NCI-H2107 (cell line): ENCODE data around the gene PRKACA.

Experiments
- DNase-seq: peaks from one replicate; lab custom pipeline; 2025; lab: John Stamatoyannopoulos, UW

Gene PRKACA

DNA sequence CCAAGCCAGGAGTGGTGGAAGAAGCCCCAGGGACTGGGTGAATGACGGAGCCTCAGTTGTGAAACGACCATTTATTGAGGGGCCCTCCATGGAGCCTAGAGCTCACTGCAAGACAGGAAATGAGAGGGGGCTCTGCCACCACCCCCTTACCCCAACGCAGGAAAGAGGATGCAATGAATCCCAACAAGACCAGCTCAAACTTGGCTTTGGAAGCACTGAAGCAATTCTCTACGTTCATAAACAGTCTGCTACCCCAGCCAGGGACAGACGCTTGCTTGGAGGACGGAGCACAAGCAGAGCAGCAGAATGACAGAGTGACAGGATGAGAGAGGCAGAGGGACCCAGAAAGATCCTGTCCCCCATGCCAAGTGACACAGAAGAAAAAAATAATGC lies 1.0 kb downstream of the PRKACA start:
- no peak for DNase-seq

DNA sequence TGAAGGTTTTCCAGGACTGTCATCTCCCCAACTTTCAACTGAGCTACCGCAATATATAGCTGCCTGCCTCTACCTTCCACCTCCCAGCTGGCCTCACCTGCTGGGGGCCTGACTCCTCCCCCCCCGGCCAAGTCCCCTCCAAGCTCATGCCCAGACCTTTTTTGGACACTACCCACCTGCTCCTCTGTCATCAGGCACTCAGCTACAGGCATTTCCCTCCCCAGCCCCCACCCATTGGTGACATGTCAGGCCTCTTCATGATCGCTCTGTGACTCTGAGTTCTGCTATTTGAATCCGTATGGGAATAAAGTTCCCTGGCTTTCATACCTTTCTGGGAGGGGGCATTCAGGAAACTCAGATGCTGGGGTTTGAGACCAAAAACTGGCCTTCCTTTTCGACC lies 1.8 kb downstream of the PRKACA start:
- DNase-seq: no peak

DNA sequence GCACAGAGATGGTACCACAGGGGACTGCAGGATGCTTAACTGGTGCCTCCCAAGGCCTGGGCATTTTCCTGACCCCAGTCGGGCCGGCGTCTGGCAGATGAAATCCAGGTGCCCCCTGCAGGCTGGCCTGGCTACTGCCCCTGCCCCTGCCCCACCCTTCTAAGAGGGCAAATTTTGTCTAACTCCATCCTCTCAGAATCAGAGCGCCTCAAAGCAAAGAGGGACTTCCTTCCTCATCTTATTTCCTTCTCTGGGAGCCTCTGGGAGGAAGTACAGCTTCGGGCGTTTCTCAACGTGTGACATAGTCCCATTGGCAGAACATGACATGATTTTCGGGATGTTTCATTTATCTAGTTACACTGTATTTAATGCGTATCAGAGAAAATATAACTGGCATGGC lies 2.7 kb downstream of the PRKACA start:
- DNase-seq: no peak

DNA sequence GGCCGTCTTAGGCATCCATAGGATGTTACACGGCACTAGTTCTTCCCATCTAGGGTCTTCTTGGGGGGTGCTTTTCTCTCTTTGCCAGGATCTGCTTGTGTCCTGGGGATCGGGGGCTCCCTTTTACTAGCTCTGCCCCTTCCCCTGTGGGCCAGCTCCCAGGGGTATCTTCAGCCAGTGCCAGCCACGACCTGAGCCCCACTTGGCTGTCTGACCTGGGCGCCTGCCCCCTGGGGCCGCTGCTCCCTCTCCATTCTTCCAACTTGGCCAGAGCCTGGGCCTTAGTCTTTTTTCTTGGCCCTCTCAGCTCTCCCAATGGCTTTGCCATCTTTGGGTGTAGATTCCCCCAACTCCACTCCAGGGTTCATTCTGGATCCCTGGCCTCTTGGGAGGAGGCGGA lies 3.1 kb downstream of the PRKACA start:
- DNase-seq: no peak

DNA sequence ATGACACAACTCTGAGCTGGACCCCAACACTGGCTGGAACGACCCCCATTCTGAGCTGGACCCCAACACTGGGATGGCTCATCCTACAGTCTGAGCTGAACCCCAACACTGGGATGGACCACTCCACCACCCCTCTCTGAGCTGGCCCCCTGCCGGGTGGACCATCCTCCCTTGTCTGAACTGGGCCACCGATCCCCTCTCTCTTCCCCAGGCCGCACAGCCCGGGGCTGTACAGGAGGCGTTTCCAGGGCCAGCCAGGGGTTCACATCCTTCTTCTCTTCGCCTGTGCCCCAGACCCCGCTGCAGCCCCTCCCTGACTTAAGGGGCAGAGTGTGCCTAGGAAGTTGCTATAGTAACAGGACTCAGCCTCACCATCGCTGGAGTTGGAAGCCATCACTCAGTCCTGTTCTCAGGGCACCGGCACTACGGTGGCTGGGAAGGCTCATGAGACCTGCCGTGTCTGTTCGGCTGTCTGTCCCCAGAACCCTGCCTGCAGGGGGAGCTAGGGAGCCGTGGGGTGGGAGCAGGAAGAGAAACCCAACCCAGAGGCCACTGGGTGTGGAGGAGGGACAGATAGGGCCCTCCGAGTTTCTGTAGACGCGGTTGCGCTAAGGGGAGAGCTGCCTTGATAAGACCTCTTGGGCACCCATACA lies 3.7 kb downstream of the PRKACA start:
- DNase-seq: no peak

DNA sequence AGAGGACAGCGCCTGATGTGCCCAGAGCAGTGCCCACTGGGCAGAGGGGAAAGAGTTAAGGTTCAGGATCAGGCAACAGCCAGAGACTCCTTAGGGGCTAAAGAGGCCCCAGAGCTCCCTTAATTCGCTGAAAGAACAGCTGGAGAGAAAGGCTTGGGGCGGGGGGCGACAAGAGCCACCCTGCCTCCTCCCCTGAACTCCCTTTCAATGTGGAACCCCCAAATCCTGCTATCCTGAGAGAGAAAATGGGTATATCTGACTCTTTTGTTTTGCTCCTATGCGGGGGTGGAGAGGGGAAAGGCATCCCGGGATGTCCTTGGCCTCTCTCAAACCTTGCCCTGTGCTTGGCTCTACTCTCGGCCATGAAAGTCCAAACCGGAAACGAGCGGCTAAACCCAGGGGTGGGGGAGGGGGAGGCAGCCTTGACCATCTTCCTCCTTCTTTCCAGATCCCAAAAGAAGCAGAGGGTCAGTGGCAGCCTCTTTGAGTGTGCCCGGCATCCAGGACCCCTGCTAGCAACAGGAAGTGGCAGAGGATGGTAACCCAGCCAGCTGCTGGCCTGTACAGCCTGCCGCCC lies 4.7 kb downstream of the PRKACA start:
- no peak for DNase-seq

DNA sequence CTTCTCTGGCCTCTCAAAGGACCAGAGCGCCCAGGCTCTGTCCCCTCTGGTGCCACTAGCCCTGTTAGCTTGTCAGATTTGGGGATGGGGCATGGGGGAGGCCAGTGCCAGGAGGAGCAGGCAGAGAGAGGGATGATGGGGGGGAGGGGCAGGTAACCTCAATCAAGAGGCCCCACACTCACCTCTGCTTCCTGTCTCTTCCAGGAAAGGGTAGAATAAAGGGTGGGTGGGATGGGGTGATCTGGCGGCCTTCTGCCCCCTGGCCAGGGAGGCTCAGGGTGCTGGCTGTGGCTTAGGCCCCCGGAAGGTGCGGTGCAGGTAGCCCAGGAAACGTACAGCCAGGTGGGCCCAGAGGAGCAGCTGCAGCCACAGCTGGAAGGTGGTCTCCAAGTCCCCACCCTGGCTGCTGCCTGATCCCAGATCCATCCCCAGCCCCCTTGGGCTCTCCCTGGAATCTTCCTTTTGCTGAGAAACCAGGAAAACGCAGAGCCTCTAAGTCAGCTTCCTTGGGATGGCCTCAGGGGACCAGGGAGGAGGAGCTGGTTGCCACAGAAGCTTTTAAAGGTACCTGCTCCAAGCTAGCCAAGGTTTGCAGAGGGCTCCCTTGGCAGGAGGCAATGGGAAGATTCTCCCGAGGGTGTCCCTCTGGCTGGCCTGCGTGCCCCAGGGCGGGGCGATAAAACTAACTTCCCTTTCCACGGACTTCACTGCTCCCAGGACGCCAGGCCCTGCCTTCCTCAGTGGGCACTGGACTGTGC lies 5.3 kb downstream of the PRKACA start:
- no peak for DNase-seq

DNA sequence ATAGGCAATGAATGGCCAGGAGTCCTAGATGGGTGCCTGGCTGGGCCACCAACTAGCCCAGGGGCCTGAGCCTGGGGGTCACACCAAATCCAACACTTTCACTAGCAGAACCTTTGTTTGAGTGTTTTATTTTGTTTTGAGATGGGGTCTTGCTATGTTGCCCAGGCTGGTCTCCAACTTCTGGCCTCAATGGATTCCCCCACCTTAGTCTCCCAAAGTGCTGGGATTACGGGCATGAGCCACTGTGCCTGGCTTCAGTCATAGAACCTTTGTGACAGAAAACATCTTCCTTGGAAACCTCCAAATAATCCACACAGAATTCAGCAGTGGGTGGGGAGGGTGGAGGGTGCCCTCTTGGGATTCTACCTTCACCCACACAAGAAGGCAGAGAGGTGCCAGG lies 6.1 kb downstream of the PRKACA start:
- DNase-seq: no peak

DNA sequence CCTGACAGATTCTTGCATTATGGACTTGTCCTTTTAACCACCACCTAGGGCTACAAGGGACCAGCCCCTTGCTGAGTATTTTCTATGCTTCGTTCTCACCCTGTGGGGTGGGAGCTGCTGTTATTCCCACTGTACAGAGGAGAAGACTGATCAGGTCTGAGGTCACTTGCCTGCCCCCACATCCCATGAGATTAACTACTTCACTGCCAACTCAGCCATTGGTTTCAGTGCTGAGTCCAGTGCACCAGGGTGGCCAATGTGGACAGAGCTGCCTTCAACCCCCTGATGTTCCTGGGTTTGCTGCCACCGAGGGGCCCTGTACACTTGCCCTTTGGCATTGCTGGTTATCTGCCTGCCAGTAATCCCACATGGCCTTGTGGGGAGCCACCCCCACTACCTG lies 6.9 kb downstream of the PRKACA start:
- no peak for DNase-seq

DNA sequence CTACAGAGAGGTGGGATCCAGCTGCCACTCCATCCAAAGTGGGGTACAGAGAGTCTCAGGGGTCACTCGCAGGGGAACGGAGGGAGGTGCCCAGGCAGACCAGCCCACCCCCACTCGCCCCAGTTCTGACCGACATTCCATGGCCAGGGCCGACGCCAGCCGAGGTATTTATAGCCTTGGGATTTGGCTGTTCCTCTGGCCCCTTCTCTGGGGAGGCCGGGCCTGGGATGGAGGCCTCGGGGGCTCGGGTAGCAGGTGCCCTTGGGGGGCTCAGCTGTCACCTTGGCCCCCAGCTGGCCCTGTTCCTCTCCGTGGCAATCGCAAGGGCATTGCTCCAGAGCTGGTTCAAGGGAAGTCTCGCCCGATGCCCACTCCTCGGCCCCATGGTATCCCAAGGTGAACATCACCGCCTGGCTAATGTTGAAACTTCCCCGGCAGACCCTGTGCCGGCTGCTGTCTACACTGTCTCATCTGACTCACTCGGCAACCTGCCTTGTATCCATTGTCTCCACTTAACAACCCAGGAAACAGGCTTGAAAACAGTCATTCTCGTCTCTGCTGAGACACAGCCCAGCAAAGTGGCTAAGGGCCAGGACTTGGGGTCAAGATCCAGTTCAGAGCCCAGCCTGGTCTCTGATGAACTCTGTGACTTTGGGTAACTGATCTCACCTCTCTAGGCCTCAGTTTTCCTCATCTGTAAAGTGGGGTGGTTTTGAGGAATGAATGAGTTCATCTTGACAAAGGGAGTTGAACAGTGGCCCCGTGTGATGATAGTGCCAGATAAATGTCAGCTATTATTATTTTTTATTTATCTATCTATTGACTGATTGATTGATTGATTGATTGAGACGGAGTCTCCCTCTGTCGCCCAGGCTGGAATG lies 9.7 kb downstream of the PRKACA start:
- no peak for DNase-seq

DNA sequence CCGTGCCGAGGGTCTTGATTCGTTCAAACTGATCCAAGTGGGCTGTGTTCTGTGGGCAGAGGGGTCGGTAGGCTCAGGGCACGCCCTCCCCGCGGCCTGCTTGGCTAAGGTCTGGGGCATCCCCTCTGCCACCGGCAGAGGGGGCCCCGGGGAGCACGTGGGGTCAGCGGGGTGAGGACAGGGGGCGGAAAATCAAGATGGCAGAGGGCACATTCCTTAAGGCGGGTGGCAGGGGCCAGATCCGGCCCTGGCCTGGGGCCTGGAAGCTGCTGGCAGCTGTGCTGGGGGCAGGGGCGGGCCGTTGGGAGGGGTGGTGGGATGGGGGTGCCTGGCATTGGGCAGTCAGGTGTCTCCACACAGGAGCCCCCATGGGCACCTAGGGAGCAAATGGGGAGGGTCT lies 10.7 kb downstream of the PRKACA start:
- no peak for DNase-seq

DNA sequence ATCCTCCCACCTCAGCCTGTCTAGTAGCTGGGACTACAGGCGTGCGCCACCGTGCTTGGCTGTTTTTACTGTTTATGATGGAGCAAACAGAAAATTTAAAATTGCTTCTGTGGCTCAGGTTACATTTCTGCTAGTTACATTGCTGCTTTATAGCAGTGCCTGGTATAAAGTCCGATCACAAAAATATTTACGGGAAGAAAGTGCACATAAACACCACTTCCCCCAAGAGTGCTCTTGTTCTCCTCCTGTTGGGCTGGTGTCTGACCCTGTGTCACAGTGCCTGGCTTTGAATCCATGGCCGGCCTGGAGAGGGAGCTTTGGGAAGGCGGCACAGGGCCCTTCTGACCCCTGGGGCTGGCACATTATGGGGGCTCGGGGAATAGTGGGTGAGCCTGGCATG lies 11.9 kb downstream of the PRKACA start:
- no peak for DNase-seq

DNA sequence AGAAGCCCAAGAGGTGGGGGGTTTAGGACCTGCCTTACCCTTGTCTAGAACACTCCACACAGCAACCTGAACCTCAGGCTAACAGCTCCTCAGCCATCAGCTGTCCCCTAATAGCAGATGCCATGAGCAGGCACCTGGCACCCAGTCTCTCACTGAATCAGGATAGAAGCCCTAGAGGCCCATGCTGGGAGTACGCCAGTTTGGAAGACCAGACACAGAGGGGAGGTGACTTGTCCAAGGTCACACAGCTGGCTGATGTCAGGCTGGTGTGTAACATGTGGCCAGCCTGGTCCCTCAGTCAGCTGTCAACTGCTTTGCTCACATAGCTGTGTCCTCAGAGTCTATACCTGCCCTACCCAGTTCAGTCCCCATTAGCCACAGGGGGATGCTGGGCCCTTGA lies 14.3 kb downstream of the PRKACA start:
- no peak for DNase-seq

DNA sequence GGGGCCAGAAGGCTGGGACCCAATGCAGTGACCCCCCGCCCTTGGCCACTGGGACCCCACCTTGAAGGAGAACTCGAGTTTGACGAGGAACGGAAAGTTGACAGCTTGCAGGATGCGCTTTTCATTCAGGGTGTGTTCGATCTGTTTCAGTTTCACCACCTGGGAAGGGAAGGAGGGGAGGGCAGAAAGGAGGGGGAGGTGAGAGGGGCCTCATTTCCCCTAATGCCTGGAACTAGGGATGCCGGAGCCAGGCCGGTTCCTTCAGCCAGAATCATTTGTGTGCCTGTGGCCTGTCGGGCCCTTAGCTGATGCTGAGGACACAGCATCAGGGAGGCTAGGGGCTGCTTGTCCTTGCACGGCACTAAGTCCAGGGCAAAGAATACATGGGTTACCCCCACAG lies 14.8 kb downstream of the PRKACA start:
- DNase-seq: no peak

DNA sequence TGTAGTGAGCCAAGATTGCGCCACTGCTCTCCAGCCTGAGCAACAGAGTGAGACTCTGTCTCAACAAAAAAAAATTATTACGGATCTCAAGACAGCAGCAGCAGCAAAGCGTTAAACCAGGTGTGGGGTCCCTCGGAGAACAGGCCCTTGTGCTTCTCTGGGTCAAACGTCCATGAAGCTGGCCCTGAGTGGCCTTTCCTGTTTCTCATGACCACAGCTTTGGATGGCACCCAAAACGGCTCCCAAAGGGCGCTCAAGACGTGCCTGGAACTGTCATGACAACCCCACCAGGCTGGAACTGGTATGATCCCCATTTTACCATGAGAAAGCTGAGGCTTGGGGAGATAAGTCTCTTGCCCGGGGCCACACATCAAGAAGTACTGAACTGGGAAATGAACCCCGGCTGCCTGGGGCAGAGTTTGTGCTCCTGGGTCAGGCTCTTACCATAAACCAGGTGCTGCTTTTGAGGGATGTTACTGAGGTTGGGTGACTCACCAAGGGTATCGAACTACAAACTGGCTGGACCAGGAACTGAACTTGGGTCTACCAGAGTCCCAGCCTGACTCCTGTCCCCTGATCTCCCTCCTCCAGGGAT lies 15.4 kb downstream of the PRKACA start:
- no peak for DNase-seq

DNA sequence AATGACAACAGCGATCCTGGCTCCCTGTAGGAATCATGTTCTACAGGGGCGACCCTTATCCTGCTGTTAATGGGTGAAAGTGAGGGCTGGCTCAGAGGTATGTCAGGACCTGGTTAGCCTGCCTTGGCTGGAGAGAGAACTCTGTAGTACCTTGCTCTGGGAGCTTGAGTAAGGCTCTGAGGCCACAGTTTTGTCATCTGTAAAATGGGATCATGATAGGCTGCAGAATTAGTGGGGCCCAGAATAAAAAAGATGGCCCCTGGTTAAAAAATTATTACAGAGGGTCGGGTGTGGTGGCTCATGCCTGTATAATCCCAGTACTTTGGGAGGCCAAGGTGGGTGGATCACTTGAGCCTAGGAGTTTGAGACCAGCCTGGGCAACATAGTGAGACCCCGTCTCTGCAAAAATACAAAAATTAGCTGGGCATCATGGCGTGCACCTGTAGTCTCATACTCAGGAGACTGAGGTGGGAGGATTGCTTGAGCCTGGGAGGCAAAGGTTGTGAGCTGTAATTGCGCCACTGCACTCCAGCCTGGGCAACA lies 16.5 kb downstream of the PRKACA start:
- DNase-seq: no peak

DNA sequence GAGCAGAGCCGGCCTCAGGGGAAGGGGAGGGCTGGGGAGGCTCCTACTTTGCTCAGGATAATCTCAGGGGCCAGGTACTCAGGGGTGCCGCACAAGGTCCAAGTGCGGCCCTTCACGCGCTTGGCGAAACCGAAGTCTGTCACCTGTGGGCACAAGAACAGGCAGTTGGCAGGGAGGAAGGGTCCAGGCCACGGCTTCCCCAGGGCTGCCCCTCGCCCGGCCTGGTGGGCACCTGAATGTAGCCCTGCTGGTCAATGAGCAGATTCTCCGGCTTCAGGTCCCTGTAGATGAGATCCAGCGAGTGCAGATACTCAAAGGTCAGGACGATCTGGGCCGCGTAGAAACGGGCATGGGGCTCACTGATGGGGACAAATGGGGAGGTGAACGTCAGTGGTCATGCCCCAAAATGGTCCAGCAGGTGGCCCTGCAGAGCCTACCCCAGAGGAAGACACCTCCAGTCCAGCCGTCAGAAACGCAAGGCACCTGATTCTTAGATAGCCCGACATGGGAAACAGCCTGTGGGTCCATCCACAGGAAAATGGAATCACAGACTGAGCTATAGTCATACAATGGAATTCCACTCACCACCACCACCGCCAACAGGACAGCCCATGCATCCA lies 19.9 kb downstream of the PRKACA start:
- DNase-seq: no peak

DNA sequence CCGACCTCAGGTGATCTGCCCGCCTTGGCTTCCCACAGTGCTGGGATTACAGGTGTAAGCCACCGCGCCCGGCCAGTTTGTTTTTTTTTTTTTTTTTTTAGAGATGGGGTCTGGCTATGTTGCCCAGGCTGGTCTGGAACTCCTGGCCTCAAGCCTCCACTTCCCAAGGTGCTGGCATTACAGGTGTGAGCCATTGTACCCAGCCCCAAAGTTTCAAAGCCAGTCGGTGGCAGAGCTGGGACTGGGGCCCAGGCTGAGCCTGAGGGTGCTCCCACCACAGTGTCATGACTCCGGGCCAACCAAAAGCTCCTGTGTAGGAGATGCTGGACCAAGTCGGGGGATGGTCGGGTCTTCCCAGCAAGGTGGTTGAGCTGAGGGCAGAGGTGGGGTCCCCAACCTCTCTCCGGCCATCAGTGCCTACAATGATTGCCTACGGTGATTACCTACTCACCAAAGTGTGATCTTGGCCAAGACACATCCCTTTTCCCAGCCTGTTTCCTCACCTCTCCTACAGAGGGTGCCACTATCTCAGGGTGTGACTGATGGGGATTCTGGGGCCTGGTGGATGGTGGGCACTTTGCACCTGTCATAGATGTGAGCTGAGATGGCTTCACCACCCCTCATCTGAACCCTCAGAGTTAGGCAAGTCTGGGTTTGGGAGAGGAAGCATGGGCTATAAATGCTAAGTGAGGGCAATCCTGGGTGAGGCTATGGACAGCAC lies 21.1 kb downstream of the PRKACA start:
- DNase-seq: no peak

DNA sequence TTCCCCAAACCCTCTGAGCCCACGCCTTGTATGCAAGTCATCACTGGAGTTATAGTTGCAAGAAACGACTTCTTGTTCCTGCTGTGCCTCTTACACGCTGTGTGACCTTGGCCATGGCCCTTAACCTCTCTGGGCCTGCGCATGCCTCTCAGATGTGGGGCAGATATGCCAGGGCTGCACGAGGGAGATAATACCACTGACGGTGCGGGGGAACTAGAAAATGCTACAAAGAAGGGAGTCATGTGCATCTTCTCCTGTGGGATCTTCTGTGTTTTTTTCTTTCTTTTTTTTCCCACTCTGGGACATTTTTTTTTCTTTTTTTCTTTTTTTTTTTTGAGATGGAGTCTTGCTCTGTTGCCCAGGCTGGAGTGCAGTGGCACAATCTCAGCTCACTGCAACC lies 22.7 kb downstream of the PRKACA start:
- DNase-seq: no peak

DNA sequence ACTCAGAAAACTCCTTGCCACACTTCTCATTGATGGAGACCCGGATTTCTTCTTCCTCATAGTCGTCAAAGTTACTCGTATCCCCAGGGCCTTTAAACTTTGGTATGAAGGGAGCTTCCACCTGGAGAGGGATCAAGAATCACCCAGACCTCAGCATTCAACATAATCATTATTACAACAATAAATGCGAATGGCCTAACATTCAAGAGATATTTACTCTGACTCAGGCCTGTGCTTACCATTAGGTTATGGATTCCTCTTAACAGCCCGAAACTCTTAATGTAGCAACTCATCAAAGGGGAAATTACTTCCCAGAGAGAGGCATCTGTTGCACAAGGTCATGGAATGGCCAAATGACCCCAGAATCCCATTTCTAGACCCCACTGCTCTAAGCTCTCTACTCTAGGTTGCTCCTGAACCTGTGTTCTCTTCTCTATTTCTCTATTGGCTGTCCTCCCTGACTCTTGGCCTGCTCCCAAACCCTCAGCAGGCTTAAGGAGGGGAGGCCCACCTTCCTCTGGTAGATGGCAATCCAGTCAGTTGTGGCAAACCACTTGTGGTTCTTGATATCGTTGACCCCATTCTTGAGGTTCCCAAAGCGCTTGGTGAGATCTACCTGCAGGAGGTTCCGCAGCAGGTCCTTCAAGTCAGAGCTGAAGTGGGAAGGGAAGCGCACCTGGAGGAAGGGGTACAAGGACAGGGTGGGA lies 24.3 kb downstream of the PRKACA start:
- no peak for DNase-seq
